HG03521 (cell line): ENCODE measurements around the gene TAF1B.

Experiments
- ATAC-seq: cut with Tn5 transposase; IDR thresholded peaks from one replicate; pipeline ENCODE4 v1.9.1; 2021; ENCODE audit warnings: mild to moderate bottlenecking, moderate library complexity; ENCODE audit not compliant: unreplicated experiment

TAF1B gene

DNA sequence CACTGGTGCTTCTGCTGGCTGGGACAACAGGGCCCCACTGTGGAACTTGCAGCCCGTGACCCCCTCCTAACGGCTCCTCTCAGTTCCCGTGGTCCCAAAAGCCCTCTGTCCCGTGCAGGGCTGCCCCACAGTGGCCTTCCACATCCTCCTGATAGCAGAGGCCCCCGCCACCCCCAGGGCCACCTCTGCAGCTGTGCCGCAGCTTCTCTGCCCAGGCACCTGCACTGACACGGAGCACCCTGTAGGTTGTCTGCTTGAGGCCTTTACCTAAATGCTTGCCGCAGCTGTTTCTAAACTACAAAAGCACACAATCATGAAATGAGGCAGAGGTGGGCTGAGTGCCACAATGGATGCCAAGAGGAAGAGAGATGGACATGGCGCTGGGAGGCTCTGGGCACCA, 94.7 kb downstream of the TAF1B start:
- ATAC-seq: no peak

DNA sequence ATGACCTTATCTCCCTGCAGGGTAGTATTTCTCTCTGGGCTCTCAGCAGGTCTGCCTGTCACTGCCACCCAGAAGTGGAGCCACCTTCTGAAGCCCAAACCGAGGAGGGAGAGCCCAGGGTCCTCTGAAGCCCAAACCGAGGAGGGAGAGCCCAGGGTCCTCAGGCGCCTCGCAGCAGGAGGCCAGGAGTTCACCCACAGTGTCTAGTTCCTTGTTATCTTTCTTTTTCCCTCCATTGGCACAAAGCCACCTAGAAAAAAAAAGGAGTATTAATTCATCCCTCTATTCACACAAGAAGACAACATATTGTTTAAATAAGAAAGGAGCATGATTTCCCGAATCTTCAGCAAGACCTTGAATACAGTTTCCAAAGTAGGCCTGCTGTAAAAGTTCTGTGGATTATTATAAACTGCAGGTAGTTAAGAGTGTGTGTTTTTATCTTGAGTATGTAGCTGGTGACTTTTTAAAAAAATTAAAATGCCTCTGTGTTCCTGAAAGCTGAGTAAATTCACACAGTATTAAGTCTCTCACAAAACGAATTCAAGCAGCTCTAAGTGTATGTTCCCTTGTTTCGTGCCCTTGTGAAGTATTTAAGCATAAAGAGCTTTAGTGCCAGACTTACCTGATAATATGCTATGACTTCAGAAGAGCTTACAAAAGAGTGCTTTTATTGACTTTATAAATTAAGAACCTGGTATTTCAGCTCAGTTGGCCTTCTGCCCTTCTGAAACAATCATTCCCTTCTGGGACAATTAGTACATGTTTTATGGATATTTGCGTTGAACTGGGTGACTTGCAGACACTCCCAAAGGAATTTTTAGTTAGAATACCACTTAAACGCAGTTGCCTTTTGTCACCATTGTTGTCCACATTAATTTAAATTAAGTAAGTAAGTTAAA, 96.6 kb downstream of the TAF1B start:
- no peak for ATAC-seq

DNA sequence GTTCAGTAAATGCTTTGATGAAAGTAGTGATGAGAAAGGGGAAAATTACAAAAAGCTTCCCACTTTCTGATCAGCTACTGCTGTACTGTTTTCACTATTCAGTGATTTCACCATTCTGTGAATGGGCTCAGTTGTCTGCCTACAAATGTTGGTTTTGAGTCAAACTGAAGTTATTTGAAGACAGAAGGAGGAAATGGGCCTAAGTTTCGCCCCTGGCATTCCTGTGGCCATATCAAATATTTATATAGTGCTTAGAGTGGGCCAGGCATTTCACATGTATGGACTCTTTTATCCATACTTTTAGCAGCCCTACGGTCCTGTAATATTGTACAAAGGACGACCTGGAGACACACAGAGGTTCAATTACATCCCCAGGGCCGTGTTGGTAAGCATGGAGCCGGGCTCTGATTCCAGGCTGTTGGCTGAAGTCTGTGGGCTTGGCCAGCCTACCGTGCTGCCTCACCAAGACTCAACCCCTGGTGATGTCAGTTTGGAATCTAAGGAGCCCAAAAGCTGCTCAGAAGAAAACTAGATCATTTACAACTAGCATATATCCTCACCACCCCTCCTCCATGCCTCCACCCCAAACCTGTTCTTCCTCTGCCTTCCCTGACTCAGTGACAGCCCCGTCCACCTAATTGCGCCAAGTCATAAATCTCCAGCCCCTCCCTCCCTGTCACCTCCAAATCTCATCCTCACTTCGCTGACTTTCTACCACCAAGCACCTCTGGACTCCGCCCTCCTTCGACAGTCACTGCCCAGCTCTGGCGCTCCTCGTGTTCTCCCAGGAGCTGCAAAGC, 98.1 kb downstream of the TAF1B start:
- ATAC-seq: no peak

DNA sequence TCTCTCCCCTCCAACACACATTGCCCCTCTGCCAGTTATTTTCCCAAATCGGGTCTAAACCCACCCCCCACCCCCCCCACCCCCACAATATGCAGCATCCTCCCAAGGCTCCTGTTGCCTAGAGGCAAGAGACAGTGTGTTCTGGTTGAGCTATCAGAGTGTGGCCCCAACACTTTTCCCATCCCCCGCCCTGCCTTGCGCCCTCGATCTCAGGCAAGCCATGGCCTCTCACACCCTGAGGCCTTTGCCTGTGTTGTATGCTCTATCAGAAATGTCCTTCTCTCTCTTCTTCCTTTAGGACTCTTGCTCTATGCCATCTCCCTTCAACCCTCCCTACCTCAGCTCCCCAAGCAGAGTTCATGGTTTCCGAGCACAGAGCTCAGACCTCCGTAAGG, 98.7 kb downstream of the TAF1B start:
- no peak for ATAC-seq

DNA sequence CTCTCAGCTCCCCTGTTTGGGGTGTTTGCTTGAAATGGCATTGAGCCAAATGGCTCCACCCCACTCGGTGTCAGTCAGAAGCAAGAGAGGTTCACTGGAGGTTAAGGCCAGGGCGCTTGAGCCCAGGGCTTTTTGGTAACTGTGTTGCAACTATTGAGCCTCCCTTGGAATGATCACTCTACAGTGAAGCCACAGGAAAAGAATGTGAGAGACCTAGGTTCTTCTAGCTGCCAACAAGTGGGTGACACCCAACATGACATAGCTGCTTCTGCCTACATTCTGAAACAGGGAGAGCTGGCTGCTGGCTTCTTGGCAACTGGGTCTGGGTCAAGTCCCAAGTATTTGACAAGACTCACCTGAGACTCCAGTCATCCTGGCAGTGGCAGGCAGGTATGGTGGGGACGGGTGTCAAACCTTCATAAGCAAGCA, 101.1 kb downstream of the TAF1B start:
- no peak for ATAC-seq

DNA sequence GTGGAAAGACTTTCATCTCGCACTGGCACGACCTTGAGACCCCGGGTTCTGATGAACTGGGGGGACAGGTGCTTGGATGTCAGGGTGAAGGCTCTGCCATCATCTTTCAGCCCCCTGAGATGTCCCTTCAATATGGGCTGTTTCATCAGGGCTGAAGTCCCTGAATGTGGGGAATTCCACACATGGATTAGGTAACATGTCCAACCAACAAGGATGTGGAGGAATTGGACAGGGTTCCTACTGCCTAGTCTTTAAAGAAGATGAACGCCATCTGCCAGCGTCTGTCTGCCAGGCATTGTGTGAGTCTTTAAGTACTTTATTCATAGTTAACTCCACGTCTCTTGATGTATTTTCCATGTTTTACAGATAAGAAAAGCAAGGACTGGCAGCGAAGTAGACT, 102.3 kb downstream of the TAF1B start:
- no peak for ATAC-seq

DNA sequence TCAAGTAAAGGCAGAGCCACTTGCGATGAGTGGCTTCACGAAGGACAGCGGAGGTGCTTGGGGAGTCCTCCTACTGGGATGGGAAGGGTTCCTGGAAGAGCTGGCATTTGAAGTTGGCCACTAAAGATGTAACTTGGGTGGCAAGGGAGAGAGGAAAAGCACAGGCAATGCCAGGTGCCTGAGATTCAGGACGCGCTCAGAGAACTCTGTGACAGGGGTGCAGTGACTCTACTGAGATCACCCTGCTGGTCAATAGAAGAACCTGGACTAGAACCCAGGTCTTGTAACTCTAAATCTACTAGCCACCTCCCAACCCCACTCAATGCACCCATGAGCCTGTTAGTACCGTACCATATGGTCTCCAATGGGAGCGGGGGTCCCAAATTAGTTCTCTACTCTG, 102.8 kb downstream of the TAF1B start:
- ATAC-seq: no peak

DNA sequence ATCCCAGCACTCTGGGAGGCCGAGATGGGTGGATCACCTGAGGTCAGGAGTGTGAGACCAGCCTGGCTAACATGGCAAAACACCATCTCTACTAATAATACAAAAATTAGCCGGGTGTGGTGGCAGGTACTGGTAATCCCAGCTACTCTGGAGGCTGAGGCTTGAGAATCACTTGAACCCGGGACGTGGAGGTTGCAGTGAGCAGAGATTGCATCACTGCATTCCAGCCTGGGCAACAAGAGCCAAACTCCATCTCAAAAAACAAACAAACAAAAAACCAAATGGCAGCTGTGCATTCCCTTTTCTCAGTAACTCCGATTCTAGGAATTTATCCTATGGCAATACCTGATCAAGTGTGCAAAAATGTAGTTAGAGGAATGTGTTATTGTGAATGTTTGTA, 103.5 kb downstream of the TAF1B start:
- no peak for ATAC-seq

DNA sequence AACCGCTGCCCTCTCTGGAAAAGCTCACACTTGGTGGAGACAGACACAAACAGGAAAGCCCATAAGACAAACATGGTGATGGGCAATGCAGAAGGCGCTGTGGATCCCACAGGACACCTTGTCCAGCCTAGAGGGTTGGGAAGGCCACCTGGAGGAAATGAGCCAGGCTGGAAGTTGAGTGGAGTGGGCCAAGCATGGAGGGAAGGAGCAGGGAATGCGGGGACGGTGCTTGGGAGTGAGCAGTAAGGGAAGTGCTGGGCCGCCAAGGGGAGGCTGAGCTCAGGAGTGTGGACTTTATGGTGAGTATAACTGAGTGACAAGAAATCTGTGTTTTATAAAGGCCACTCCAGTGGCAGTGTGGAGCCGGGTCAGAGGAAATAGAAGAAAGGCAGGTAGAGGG, 105.4 kb downstream of the TAF1B start:
- ATAC-seq: no peak

DNA sequence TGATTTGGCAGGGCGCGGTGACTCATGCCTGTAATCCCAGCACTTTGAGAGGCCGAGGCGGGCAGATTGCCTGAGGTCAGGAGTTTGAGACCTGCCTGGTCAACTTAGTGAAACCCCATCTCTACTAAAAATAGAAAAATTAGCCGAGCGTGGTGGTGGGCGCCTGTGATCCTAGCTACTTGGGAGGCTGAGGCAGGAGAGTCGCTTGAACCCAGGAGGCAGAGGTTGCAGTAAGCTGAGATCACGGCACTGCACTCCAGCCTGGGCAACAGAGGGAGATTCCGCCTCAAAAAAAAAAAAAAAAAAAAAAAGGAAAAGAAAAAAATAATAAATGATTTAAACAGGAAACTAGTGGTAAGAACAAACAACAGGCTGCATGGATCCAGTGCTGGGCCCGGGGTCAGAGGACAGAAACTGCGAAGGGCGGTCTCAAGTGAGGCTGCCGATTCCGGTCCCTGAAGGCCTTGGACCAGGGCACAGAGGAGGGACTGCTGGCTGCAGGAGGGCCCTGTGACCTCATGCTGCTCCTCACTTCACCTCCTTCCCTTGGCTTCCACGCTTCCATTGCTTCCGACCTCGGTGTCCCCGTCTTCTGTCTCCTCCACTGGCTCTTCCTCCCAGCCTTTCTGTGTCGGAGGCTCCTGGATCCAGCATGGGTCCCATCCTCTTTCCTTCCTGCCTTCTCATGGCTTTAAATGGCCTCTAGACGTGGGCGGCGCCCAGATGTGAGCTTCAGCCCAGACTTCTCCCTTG, 106.1 kb downstream of the TAF1B start:
- ATAC-seq: no peak

DNA sequence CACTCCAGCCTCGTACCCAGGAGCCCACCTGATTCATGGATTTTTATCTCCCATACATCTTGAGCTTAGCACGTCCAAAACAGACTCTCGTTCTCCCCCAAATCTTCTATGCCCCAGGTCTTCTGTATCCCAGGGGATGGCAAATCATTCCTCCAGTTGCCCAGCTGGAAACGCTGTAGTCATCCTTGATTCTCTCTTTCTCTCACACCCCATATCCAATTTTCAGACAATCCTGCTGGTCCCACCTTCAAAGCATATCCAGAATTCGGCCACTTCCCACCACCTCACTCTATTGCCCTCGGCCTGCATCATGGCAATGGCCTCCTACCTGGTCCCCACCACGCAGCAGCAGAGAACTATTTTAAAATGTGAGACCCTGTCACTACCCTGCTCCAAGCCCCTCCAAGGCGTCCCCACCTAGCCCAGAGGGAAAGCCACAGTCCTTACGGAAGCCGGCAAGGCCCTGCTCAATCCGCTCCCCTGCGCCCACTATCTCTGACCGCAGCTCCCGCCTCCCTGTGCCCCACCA, 106.8 kb downstream of the TAF1B start:
- ATAC-seq: no peak

DNA sequence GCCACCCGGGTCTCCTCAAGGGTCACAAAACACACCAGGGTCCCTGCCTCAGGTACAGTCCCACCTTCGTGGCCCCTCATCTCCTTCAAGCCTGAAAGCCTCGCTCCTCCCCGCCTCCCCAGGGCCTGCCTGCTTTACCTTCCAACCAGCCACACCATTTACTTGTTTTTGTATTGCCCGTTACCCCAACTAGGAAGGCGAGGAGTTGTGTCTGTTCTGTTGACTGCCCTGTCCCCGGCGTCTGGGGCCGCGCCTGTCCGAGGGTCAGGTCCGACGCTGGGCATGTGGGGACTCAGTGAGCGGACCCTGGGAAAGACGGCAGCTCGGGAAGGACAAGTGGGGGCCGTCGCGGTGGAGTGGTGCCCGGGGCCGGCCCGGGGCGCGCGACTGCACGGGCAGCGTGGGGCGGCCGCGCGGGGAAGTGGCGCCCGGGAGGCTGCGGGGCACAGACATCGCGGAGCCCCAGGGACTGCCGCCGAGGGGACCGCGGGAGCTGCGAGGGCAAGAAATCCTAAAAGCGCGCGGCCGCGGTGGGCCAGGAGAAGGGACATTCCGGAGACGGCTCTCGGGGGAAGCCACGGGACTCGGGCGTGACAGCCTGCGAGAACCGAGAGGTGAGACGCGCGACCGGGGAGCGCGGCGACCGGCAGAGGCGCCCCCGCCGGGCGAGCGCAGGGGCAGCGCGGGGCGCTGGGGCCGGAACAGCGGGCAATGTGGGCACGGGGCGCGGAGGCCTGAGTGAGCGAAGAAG, 107.4 kb downstream of the TAF1B start:
- peak; percentile 23 for ATAC-seq

DNA sequence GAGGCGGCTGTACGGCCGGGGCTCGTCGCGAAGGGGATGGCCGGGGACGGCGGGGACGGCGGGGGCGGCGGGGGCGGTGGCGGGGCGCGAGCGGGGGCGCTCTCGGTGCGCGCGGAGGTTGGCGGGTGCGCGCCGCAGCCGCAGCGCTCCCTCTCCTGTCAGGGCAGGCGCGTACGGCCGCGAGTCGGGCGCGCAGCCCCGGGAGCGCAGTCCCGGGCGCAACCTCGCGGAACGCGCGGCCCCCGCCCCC, 107.9 kb downstream of the TAF1B start:
- ATAC-seq: no peak

DNA sequence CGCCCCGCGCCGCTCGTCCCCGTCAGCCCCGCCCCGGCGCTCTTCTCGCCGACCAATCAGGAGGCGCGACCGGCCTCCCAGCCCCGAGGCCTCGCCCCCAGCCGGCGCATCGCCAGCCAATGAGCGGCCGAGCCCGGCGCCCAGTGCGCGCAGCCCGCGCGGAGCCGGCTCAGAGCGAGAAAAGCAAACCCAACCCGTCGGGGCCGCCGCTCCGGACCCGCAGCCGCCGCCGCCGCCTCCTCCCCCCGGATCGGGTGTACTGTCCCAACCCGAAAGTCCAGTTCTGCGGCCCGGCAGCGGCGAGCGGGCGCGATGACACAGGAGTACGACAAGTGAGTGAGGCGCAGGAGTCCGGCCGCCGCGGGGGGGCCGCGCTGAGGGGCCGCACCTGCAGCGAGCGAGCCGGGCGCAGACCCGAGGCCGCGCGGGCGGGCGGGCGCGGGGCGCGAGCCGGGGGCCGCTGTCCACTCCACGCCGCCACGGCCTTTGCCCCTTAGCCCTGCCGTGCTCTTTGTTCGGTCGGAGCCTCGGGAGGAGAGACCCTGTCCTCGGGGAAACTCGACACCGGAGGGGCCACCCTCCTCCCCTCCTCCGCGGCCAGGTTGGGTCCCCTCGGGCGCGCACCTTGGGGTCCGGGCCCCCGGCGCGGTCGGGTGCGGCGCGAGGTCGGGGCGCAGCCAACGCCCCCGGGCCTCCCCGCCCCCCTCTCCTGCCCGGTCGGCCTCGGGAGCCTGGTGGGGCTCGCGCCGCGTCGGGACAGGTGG, 108.4 kb downstream of the TAF1B start, which contains the start of gene GRHL1:
TSS of gene GRHL1 (plus strand) at position 172 of the 764 bp plus-strand sequence. CDS start at position 313, 141 bp downstream.
- ATAC-seq: peak; percentile 96

DNA sequence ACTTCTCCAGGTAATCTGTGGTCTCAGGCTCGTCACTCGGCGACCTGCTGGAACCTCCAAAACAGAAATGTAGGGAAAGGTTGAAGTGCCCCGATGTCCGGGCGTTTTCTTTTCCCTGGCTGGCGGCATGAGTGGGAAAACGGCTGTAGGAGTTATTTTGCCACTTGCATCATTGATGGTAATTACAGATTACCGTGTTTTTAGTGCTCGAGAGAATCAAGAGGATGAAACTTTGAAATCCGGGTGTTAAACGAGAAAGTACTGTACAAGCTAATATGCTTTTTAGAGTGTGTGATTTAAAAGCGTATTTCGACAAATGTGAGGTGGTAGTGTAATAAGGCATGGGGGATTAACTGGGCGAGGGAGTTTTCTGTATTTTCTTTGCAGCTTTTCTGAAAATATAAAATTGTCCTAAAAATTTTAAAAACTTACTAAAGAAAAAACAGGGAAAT, 109.0 kb downstream of the TAF1B start:
- ATAC-seq: no peak

DNA sequence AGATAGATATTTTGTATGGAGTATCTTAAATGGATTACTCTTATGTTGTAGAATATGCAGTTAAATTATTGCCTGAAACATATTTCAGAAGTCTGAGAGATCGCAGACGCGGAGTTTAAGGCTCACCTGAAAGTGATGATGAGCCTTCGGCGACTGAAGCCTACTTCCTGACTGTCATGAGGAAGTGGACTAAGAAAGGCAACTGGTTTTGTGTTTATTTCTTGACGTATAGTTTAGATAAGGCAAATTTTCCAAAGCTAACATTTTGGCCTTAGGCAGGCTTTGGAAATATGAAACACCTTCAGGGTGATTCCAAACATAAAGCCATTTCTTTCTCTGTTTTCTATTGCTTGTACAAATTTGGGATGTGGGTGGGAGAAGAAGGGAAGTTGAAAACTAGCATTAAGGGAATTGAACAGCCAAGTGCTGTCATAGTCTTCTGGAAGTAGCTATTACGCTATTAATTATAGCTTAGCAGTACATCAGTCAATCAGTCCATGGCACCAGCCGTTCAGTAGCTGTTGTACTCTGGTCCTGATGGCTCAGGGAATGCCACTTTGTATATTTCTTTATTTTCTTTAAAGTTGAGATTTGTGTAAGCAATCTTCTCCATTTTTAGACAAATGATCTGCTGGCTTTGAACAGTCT, 109.7 kb downstream of the TAF1B start:
- ATAC-seq: no peak

DNA sequence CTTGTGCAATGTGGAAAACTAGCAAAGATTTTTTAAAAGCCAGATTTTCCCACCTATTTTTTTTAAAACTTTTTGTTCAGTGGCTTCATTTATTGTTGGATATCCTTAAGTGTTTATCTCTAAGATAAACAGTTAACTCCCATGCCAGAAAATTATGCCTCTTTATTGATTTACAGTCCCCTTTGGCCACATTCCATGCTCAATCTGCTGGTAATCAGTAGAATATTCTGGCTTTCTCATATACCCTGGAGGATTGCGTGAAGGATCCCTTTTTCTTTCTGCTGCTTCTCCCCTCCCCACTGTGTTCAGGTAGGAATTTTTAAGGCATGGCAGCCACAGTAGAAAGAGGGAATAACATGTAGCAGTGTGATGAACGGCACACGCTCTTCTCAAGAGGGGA, 110.9 kb downstream of the TAF1B start:
- no peak for ATAC-seq

DNA sequence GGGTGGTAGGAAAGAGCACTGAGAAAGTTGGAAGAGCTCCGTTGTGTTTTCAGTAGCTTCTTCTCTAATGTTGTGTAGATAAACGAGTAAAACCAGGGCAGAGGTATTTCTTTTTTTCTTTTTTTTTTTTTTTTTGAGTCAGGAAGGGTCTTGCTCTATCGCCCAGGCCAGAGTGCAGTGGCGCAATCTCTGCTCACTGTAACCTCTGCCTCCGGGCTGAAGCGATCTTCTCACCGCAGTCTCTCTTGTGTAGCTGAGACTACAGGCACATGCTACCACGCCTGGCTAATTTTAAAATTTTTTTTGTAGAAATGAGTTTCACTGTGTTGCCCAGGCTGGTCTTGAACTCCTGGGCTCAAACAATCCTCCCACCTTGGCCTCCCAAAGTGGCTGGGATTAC, 114.8 kb downstream of the TAF1B start:
- no peak for ATAC-seq

DNA sequence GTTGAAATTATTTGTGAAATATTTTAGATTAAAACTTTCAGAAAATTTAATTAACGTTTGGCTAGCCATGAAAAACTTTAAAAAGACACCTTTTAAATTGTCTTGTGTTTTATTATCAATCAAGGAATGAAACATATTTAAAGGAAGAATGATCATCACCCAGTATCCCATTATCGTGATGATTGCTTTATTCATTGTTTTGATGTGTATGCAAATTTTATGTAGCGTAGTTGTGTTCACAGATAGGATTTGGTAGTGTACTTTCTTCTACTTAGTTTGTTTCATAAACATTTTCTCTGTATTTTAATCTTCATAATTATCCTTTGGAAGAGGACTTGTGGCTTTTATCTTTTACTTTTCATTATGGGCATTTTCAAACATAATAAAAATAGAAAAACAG, 116.0 kb downstream of the TAF1B start:
- no peak for ATAC-seq
